Neuron (in vitro differentiated cells): ENCODE measurements around the gene CISH.

Experiments
- H2AFZ ChIP-seq: one replicate; pipeline ENCODE4 v1.6.1; 2013; ENCODE audit warnings: low read depth, mild to moderate bottlenecking, inconsistent platforms, low read length, moderate library complexity
- H3K27me3 ChIP-seq: one replicate; pipeline ENCODE4 v1.6.1; 2013; ENCODE audit warnings: low read length; ENCODE audit not compliant: insufficient read depth
- H3K36me3 ChIP-seq: one replicate; pipeline ENCODE4 v1.6.1; 2013; ENCODE audit warnings: low read length; ENCODE audit not compliant: insufficient read depth
- H3K4me1 ChIP-seq: one replicate; pipeline ENCODE4 v1.6.1; 2013; ENCODE audit warnings: low read length; ENCODE audit not compliant: insufficient read depth
- H3K4me3 ChIP-seq: 2 replicates; pipeline ENCODE4 v1.5.1; 2013; ENCODE audit warnings: mild to moderate bottlenecking, low read length, moderate library complexity
- H3K9me3 ChIP-seq: one replicate; pipeline ENCODE4 v1.6.1; 2013; ENCODE audit warnings: low read length

CISH gene

DNA sequence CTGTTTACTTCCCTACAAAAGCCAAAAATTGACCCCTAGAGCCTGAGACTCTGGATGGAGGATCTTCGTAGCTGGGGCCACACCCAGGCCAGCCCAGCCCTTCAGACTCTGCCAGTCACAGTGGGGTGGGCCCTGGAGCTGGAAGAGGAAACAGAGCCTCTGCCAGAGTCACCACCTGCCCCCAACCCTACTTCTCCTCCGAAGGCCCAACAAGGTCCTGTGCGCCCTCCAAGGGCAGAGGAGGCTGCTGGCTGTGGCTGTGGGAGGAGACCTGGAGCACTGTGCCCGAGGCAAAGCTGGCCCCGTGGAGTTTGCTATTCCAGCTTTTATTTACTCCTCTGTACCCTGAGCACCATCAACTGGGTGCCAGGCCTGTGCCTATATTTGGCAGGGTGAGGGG is 19.0 kb downstream of the CISH start:
- Histone ChIP-seq H3K4me1 (no peaks in the 10 kb centered on the region), H3K27me3 (no peaks in the 10 kb centered on the region), H3K9me3 (no peaks in the 10 kb centered on the region), H3K4me3 (no peak overlapping the region), H2AFZ (no peak overlapping the region), H3K36me3 (no peaks in the 10 kb centered on the region)

GRCh38 chr3:50591196-50591741 is 20.3 kb downstream of the CISH start:
- Histone ChIP-seq H3K27me3 (no peaks in the 10 kb centered on the region), H3K36me3 (no peaks in the 10 kb centered on the region), H2AFZ (no peak overlapping the region), H3K4me3 (no peak overlapping the region), H3K9me3 (no peaks in the 10 kb centered on the region), H3K4me1 (no peaks in the 10 kb centered on the region)

DNA sequence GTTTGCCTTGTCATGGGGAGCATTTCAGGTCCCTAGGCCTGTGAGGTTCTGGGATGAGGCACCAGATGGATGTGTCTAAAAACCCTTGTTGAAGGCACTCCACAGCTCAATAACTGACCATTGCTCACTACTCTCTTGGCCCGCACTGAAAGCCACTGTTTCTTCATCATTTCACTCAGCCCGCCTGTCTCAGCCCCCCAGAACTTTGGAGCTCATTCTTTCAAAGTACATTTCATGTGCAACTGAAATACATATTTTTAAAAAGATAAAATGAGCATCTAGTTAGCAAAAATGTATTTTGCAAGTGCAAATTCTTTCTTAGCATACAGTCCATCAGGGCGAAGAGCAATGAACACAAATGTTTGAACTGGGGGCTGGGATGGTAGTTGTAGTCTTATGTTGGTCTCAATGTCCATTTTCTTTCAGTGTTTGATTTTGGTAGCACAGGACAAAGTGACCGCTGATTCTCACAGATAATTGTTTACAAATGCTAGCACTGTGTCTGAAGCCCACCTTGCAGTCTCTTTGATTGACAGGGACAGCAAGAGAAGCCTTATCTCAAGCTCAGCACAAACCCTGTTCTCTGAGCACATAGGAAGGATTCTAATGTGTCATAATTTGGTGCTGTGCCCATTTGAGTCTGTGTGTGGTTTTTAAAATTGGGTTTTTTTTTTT is 22.7 kb downstream of the CISH start:
- no peaks in the 10 kb centered on the region for H3K36me3 ChIP-seq

DNA sequence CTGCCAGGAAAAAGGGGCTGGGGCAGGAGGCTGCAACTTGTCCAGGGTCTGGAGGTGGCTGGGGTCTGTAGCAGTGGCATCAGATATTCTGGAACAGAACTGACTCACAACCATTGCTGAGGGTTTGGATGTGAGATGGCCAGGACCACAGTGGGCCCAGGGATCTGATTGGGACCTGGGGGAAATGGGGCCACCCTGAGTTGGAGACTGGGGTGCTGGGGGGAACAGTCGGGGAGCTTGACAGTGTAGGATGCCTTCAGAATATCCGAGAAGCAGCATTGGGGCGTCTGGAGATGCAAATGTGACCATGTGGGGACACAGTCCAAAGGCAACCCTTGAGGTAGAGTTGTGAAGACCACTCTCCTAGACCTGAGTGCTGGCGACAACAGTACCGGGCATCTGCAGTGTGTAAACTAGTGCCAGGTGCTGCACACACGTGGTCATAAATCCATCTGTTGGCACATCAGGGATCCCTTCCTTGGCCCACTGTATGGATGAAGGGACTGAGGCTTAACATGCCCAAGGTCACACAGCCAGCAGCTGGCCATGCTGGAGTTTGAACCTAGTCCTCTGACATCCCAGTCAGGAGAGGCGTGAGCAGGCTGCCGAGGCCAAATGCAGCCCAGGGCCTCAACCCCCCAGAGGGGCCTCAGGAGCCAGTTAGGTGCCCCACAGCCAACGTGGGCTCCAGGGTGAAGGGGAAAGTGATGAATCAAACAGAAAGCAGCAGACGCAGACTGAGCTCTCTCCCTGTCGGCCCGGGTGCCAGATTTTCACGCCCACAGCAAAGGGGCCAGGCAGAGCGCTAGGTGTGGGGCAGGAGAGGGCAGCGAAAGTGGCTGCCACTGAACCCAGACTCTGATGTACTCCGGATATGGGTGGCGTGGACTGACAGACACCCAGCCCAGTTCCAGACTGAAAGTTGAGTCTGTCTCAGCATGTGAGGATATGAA is 23.5 kb downstream of the CISH start:
- Histone ChIP-seq H2AFZ (no peak overlapping the region), H3K27me3 (no peaks in the 10 kb centered on the region), H3K36me3 (no peaks in the 10 kb centered on the region), H3K4me1 (no peaks in the 10 kb centered on the region), H3K9me3 (no peaks in the 10 kb centered on the region), H3K4me3 (no peak overlapping the region)

More for the DNA sequence above, 22.7 kb downstream of the CISH start:
- Histone ChIP-seq H3K9me3 (no peaks in the 10 kb centered on the region), H3K4me3 (no peak overlapping the region), H3K4me1 (no peaks in the 10 kb centered on the region), H2AFZ (no peak overlapping the region), H3K27me3 (no peaks in the 10 kb centered on the region)

GRCh38 chr3:50587373-50587772 is 24.2 kb downstream of the CISH start:
- H2AFZ ChIP-seq, result no peak overlapping the region
- no peaks in the 10 kb centered on the region for H3K27me3 ChIP-seq
- no peak overlapping the region for H3K4me3 ChIP-seq
- H3K9me3 ChIP-seq, result no peaks in the 10 kb centered on the region
- H3K36me3 ChIP-seq, result no peaks in the 10 kb centered on the region
- H3K4me1 ChIP-seq, result no peaks in the 10 kb centered on the region

DNA sequence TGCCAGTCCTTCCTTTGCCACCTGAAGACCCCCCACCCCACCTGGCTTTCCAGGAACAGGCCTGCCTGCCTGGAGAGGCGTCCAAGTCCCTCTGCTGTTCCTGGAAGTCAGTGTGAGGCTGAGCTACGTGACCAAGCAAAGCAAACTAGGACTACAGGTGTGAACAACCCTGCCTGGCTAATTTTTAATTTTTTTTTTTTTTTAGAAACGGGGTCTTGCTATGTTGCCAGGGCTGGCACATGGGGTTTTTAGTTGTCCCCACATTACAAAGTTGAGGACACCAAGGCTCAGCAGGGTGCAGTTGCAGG is 24.9 kb downstream of the CISH start:
- H3K9me3 ChIP-seq, result no peaks in the 10 kb centered on the region
- H3K4me1 ChIP-seq, result no peaks in the 10 kb centered on the region

DNA sequence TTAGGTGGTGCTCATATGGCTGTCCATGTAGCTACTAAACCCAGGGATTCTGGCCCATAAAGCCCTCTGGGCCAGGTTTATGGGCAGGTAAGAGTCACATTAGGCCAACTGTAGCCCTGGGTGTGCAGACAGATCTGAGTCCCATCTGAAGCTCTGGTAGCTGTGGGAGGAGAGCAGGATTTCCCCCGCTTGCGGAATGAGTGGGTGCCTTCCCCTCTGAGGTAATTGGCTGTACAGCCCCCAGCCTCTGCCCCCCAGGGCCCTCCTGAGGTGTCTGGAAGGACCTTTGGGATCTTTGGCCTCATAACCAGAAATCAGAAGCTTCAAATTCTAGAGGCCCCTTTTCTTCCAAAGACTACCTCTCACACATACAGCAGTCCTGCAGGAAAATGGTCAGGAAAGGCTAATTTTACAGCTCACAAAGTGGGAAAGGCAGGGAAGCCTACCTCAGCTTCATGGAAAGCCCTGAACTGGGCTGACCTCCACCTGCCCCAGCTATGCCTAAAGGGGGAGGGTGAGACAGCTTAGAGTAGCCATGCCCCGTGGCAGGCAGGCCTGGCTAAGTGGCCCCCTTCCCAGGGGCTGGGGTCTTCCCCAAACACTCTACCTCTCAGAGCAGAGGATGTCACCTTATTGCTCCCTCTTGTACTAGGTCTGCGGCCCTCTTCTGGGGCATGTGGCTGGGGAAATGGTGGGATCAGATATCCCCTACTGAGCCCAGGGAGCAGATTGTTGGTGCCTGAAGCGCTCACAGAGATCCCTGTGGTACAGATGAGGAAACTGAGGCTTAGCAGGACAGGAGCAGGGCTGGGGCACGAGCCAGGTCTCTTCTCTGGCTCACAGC is 25.4 kb downstream of the CISH start:
- Histone ChIP-seq H2AFZ (no peak overlapping the region), H3K27me3 (no peaks in the 10 kb centered on the region), H3K4me1 (no peaks in the 10 kb centered on the region), H3K4me3 (no peak overlapping the region), H3K9me3 (no peaks in the 10 kb centered on the region), H3K36me3 (peaks cover 2% of the 10 kb centered on the region)

More for the DNA sequence above, 24.9 kb downstream of the CISH start:
- H3K4me3 ChIP-seq, result no peak overlapping the region
- no peak overlapping the region for H2AFZ ChIP-seq
- H3K27me3 ChIP-seq, result no peaks in the 10 kb centered on the region
- H3K36me3 ChIP-seq, result peaks cover 1% of the 10 kb centered on the region

GRCh38 chr3:50584391-50584790 is 27.2 kb downstream of the CISH start:
- Histone ChIP-seq H3K4me3 (no peak overlapping the region), H2AFZ (no peak overlapping the region), H3K27me3 (no peaks in the 10 kb centered on the region), H3K9me3 (no peaks in the 10 kb centered on the region), H3K36me3 (peaks cover 13% of the 10 kb centered on the region), H3K4me1 (no peaks in the 10 kb centered on the region)

- H3K27me3 ChIP-seq, result no peaks in the 10 kb centered on the region
- no peaks in the 10 kb centered on the region for H3K9me3 ChIP-seq
- no peak overlapping the region for H2AFZ ChIP-seq
- no peak overlapping the region for H3K4me3 ChIP-seq
- H3K4me1 ChIP-seq, result no peaks in the 10 kb centered on the region
- peaks cover 13% of the 10 kb centered on the region for H3K36me3 ChIP-seq
These were observed 27.7 kb downstream of the CISH start for GRCh38 chr3:50583897-50584296.

DNA sequence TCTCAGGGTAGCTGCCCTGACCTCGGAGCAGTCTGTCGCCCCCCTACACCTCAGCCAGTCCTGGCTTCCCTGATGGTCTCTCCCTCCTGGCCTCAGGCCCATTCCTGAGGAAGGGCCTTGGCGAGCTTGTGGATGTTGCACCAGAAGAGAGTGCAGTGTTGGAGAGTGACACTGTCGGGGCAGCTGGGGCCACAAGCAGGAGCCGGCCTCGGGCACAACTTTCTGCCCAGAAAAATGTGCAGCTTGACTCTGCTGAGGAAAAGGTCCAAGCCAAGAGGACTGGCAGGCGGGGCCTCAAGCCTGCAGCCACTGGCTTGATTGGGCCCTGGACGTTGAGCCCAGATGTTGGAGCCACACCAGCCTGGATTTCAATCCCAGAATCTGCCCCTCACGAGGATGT is 29.5 kb downstream of the CISH start:
- Histone ChIP-seq H3K27me3 (no peaks in the 10 kb centered on the region), H2AFZ (no peak overlapping the region), H3K9me3 (no peaks in the 10 kb centered on the region), H3K4me1 (no peaks in the 10 kb centered on the region), H3K36me3 (peaks cover 21% of the 10 kb centered on the region), H3K4me3 (no peak overlapping the region)

GRCh38 chr3:50581459-50581842 is 30.1 kb downstream of the CISH start:
- no peaks in the 10 kb centered on the region for H3K9me3 ChIP-seq
- H3K4me1 ChIP-seq, result no peaks in the 10 kb centered on the region
- H2AFZ ChIP-seq, result no peak overlapping the region
- no peaks in the 10 kb centered on the region for H3K27me3 ChIP-seq
- peaks cover 25% of the 10 kb centered on the region for H3K36me3 ChIP-seq
- no peak overlapping the region for H3K4me3 ChIP-seq

DNA sequence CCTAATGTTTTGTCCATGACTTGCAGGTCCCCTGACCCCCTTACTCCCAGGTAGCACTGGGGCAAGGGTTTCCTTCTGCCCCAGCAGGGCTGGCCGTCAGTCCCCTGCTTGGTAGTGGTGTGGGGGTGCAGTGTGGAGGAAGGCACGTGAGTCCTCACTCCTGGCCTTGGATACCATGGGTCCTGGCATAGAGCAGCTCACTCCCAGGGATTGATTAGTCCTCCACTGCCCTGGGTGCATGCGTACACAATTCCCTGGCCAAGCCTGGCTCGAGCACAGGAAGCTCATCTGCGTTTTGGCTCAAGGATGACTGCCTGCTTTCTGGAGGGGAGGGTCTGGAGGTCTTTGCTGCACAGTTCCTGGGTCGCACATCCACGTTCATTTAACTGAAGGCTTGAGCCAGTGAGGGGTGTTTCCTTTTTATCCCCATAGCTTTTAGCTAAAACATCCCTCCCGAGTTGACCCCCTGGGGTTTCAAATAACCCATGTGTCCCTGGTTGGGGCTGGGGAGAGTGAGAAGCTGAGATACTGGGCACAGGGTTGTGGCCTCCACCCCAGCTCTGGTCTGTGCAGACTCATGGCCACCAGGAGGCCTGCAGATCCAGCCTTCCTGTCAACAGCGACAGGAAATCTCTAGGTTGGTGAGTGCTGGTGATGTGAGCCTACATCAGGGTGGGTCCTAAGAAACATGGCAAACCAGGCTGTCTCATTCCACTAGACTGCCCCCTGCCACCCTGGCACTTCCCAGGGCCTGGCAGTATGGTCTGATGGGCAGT is 30.7 kb downstream of the CISH start:
- H2AFZ ChIP-seq, result no peak overlapping the region
- H3K4me3 ChIP-seq, result no peak overlapping the region
- H3K36me3 ChIP-seq, result peaks cover 25% of the 10 kb centered on the region
- H3K27me3 ChIP-seq, result no peaks in the 10 kb centered on the region
- no peaks in the 10 kb centered on the region for H3K9me3 ChIP-seq
- H3K4me1 ChIP-seq, result no peaks in the 10 kb centered on the region
